HG03135 (cell line): Measurements from ENCODE around the gene ZFP36L1.

Experiments used
- ATAC-seq: cut with Tn5 transposase; IDR thresholded peaks from one replicate; pipeline ENCODE4 v1.9.1; 2021; ENCODE audit warnings: mild to moderate bottlenecking, moderate library complexity; ENCODE audit not compliant: unreplicated experiment

Gene ZFP36L1

DNA sequence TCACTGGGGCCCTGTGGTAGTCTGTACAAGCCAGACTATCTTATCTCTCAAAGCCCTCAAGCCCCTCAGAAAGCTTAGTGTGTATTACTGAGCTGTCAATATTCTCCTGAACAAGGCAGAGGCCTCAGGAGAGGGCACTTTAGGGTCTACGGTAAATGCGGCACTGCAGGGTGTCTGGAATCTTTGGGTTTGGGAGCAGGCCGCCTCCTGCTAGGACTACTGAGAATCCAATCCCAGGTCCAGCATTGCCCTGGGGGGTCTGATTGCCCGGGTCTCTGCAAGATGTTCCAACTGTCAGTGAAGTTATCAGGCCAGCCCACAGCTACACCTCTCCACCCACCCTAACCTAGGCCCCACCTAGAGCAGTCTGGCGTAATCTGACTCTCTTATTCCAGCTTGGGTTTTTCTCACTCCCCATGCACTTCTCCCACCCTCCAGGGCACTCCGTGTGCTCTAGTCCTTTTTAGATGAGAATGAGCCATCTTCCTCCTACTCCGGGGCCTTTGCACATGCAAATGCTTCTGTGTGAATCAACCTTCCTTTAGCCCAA is 4.3 kb upstream of the ZFP36L1 start:
- ATAC-seq = no peak

DNA sequence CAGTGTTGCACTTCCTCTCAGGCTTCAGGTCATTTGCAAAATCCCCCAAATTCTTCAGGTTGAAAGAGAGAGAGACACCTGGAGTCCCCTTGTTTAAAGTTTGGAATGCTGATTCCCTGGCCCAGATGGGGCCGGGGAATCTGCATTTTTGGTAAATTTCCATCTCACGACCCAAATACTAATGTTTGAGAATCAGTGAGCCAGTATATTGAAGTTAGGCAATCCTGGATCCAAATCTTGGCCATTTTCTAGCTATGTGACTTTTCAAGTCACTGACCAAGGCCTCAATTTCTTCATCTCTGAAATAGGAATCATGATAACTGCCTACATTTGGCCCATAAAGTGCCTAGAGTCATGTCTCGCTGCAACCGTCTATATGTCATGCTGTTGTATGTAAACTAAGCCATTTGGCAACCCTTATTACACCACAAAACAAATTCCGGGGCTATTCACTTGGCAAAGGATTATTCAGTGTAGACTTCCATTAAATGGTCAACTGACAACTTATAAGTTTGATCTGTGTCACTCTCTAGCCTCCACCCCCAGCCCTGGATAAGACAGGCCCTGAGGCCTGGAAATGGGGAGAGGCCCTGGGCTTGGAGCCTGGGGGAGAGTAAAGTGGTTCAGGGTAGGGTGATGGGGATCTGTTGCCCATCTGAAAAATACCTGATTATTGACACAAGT is 3.7 kb upstream of the ZFP36L1 start:
- ATAC-seq = no peak

DNA sequence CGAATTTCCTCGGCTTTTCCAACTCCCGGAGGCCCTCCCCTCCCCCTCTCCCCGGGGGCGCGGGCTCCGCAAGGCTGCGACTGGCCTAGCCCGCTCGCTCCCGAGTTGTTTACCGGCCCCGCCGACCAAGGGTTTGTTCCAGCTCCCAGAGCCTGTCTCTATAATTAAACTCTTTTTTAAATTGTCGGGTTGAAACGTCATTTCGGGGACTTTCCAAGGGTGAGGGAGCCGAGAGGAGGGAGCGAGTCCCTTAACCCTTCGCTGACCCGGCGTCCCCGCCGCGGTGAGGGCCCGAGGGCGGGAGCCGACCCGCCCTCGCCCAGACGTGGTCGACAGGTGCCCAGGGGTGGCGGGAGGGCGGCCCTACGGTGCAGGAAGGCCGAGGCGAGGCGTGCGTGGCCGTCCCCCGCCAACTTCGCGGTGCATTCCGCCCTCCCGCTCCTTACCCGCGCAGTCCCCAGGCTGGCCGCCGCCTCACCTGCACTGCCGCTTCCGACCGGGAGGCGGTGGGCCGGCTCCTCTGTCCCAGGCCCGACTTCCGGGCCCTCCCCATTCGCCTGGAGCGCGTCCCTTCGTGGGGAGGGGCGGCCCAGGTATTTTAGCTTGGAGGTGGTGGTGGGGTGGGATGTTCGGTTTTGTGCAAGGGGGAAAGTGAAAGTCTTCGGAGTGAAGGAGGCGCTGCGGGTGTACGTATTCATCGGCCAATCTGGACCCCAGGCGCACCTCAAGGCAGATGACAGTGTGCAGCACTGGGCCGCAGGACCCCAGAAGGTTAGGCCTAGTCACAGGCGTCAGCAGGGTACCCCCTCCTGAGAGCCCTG is 2.9 kb upstream of the ZFP36L1 start:
- peak; percentile 37 for ATAC-seq

DNA sequence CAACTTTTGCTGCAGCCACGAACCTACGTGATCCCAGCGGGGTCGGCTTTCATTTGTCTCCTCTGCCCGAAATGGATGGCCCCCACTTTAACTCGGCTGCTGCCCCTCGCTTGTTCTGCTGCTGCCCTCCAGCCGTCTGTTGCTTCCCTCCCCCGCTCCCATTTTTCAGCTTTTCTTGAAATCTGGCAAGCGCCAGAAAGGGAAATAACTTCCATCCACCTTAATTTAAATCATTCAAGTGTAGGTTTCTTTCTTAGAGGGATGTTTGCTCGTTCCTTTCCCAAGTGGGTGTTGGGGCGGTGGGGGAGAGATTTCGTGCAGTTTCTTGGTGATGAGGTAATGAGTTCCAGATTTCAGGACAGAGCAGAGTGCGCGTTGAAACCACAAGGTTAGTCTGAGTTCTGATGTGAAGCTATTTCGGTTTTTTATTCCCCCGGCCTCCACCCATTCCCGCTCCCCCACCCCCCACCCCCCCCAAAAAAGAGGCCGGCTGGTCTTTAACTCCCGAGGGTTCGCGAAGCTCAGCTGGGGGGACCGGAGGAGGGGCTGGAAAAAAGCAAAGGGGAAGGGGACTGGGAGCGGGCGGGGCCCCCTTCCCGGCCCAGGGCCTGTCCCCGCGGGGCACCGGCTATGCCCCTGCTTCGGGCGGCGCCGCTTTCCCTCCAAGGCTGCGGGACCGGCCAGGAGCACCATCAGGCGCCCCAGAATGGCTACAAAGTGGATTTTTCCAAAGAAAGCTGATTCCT is 2.2 kb upstream of the ZFP36L1 start:
- no peak for ATAC-seq

DNA sequence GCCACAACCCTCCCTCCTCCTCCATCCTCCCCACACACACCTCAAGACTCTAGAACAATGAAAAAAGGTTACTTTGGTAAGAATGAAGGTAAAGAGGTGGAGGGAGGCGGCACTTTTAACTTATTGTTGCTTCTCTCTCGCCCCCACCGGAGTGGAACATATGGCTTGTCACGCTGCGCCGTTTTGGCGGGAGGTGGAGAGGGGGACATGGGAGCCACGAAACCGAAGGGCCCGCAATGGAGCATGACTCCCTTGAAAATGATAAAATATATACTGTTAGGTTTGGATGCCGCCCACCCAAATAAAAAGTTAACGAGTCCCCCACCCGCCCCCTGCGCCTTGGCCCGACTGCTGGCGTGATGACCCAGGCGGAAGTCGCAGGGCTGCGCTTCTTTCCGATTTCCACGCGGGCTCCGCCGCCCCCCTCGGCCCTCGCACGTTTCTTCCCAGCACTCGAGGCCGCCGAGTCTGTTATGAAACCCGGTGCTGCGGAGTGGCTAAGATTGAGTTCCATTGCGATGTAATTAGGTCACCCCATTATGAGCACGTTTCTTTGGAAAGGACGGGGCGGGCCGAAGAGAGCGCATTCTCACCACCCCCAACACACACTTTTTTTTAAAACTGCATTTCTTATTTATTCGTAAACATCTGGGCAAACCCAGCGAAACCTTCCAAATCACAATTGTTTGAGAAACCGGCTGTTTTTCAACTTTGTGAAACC is 1.4 kb upstream of the ZFP36L1 start:
- ATAC-seq = no peak

DNA sequence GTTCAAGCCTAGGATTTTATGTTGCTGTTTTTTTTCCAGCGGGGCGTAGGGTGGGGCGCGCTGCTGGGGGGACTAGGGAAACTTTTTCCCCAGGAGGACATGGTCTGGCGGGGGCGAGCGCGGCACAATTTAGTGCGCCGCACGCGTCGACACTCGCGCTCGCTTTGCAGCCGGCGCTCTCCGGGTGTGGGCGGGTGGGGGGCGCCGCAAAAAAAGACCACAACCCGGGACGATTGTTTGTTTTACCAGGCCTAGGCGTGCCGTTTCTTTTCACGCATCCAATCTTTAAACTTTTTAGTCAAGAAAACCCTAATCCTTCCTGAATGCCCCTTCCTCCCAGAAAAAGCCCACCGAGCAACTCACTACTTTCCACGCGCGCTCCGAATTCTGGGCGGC is 865 bp upstream of the ZFP36L1 start:
- ATAC-seq = no peak

DNA sequence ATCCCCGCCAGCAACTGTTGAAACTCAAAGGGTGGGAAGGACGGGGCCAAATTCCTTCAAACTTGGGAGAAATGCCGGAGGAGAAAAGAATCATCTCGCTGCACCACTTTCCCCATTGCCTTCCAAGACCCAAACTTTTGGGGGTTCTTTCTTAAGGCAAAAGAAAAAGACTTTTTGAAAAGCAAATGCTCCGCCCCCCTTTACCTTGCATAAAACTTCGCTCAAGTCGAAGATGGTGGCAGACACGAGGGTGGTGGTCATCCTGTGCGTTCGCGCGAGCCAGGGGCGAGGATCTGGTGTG is 239 bp downstream of the ZFP36L1 start:
- ATAC-seq = no peak

DNA sequence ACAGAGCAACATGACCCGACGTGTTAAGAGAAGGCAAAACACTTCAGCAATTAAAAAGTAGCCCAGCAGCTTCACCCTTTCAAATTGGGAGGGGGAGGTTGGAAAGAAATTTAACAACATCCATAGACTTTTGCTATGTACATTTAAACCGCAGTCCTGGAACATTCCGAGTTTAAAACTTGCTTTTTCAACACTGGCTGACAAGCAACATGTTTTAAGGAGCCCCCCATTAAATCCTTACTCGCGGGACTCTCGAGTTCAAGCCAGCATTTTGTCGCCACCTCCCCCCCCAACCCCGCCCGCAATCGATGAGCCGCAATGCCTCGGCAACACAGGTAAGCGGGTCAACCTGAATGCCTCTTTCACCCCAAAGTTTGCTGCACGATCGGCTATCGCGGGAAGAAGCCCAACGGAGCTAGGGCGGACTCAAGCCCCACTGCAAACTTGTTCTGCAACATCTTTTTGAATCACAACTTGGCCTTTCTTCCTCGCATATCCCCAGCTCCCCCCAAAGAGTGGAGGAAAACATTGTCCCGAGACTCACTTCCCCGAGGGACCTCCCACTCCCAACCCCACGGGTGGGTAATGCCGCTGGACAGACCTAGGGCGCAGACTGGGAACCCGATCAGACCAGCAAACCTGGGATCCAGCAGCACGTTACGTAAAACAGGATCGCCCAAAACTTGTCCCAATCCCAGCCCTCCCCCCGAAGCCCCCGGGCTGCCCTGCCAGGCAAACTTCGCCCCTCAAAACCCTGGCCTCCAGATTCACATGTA is 777 bp downstream of the ZFP36L1 start:
- no peak for ATAC-seq

DNA sequence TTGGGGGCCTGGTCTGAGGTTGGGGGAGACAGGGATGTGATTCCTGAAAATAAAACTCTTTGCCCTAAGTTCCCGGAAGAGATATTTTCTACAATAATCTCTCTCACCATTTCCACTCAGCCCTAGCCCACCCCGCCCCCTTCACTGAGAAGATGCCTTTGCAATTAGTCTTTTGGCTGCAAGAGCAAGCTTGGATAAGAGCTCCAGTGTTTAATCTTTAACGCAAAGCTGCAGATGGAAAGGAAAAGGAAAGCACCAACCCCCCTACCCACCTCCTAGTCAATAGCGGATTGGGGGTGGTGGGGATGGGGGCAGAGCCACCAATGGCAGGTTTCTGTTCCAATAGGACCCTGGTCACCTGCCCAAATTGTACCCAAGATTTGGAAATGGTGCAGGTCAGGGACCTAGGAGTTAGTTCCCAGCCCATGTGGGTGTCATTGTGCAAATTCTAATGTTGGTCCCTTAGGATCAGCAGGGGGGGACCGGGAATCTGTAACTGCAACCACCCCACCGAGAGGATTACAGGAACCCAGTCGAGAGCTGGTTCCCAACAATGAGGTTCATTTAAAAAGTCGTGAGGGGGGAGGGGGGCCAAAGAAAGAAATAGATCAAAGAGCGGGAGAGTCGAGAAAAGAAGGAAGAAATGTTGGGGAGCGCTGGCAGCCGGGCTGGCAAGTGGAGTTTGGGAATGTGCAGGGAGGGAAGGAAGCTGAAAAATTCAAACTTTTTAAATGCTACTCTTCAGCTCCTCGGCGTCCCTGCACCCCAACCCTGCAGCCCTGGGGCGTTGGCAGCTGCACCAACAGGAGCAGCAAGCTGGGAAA is 1.6 kb downstream of the ZFP36L1 start:
- no peak for ATAC-seq

DNA sequence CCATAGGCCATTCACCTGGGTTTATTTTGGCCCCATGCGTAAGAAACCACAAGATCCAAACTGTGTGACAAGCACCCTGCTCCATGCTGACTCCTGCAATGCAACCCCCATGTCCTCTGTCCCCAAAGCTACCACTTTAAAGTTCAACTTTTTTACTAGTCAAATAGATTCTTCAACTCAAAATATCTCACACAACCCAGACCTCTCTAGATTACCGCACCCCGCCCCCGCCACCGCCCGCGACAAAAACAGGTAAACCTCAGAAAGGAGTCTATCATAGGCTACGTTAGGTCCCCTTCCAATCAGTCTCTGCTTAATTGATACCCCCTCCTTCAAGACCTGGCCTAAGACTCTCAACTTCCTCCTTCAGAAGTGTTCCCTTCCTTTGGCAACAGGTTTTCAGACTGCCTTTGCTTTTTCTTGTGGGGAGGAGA is 2.2 kb downstream of the ZFP36L1 start:
- ATAC-seq = no peak

DNA sequence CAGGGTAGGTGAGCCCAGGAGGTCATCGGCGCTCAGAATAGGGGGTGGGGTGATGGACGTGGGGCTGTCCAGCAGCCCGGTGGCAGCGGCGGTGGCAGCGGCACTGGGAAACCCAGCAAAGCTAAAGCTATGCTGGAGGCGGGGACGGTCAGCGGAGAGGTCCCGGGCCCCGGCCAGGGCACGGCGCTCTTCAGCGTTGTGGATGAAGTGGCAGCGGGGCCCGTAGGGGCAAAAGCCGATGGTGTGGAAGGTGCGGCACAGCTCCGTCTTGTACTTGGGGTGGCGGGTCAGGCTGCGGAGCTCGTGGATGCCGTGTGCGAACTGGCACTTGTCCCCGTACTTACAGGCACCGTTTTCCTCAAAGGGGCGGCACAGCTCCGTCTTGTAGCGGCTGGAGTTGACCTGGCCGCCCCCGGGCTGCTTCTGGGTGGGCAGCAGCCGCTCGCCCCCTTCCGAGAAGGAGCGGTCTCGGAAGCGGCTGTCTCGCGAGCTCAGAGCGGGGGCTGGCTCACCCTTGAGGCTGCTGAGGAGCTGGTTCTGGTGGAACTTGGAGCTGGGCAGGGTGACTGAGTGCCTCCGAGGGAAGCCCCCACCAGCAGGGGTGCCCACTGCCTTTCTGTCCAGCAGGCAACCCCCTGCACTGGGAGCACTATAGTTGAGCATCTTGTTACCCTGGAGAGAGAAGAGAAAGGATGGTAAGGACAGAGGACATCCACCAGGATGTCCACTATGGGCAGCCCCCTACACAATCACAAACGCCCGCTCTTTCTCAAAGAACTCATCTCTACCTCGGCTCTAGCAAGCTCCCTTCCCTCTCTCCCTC is 2.8 kb downstream of the ZFP36L1 start:
- ATAC-seq = no peak

DNA sequence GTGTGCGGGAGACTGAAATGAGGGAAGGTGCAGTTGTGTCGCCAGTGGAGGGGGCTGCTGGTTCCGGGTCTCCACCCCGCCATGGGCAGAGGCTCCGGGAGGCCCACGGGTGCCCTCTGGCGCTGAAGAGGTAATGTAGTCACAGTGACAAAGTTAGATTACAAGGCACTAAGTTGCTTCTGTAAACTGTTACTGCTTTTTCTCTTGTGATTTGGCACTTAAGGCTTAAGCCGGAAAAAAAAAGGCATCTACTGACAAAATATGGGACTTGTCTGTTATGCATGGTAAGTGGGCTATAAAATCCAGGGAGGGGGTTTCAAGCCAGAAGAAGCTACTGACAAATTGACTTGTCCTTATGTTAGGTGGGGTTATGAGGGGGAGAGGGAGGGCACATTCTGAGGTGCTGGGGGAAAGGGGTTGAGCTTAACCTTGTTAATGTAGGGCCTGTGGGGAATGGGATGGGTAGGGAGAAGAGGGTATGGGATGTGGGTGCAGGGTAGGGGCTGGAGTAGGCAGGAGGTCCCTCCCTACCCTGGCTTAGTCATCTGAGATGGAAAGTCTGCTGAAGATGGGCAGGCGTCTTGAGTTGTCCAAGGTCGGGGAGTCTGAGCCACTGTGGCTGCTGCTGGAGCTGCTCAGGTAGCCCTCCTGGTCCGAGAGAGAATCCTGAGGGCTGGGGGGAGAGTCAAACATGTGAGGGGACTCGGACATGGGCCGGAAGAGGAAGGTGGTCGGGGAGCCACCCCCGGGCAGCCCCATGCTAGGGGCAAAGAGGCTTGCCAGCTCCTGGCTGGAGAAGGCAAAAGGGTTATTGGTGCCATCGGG is 3.7 kb downstream of the ZFP36L1 start:
- ATAC-seq = no peak

DNA sequence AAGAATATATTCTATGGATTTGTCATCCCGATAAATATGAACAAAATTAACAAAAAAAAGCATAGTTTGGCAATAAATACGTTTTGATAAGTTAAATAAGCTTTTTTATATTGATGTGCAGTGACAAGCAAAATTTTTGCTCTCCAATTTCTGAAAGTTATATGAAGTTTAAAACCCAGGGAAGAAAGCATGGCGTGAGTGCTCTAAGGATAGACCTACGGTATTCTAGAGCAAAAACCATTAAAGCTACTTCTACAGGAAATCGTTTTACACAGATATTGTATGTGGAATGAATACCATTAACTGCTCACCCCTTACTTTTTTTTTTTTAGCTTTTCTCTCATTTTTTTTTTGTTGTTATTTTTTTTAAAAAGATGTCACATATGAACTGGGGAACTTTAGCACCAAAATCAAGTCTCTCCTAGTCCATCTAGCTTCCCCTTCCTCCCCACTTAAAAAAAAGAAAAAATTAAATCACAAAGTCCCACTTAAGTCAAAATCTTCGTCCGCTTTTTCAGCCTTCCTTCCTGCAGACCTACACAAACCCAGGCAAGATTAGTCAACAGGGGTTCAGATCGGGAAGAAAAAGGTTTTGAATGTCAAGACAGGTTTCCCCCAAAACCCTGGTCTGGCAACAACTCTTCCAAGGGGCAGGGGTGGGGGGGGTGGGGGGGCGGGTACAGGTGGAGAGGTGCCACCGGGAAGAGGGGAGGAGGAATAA is 4.4 kb downstream of the ZFP36L1 start:
- ATAC-seq = no peak

DNA sequence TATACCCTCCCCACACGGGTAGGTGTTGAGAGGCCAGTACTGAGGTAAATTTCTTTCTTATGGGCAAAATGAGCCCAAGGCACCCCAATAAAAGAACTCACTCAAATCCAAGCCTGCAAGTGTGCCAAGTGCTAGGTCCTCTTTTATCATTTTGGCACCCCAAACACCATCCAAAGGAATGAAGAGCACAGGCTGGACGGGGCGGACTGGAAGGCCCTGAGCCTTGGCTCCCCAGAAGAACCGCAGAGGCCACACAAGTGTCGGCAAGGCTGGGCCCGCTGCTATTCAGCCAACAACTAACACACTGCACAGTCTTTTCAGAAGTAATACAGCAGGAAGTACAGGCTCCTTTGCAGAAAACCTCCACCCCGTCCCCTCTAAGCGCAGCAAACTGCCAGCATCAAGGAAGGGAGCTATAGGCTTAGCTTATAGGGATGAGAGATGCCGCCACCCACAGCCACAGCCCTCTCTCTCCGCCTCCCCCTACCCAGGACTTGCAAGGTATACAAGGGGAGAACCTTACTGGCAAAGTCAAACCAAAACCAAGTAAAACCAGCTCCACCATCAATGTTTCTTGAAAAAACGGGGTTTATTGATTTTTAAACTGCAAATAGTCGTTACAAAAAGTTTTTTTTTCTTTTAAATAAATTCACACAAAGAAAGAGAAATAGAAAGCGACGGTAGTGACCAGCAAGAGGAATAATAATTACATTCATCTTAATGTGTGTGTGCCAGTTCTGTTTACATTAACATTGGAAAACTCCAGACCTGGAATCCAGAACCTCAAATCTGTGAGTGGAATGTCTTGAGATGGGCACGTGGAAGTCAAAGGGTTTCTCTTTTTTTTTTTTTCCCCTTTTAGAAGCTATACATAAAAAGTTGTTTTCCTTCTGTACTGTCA is 5.5 kb downstream of the ZFP36L1 start:
- no peak for ATAC-seq

DNA sequence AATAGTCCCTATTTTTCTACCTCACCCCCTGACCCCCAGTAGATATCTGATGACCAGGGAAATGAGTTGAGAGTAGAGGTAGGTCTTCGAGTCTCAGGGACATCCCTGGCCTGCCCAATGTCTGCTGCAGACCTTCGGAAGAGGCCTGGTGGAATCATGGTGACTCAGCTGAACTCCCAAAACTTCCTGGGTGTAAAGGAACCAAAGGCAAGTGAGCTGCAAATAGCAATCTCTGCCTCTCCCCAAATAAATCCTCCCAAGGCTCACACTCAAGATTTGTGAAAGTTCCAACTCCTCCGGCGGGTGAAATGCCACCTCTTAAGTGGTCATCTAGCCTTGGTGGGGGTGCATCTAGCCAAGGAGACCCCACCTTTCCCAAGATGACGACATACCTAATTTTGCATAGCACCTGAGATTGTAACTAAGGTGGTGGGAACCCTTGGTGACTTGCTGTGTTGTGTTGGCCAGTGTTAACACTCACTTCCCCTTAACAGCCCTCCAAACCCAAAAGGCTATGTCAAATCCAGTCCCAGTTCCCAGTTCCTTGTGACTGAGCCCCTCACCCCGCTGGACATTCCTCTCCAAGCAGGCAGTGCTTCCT is 6.3 kb downstream of the ZFP36L1 start:
- no peak for ATAC-seq
